ENCODE results near the gene SCGB2B2.

GRCh38 chr19:34707661-34708060, 30.7 kb upstream of the SCGB2B2 start:
- no peak for TF ChIP-seq CTCF (IDR thresholded peaks at IDR 0.05; ENCODE audit: insufficient read depth, low read length, poor library complexity, severe bottlenecking)
- TF ChIP-seq EZH2phosphoT487 (conservative IDR thresholded peaks at IDR 0.05; ENCODE audit: low read length), result no peak
